Measurements from ENCODE around the gene MAPK10.

DNA sequence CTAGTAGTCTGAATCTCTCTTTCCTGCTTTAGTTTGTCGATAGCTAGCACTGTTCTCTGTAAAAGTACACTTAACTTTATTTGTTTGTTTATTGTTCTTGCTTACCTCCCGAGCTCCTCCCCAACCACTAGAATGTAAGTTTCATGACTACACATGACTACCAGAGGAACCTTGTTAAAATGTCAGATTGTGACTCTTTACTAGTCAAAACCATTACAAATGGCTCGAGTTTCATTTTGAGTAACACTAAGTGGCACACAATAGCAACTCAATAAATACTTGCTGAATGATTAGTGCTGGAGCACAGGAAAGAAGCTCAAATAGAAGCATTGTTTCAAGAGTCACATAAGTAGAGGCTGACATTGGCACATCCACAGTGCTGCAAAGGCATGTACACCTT is 116.1 kb downstream of the MAPK10 start:
- TF ChIP-seq HNF4G (IDR thresholded peaks at IDR 0.05) = no peak
- no peak for TF ChIP-seq GABPA (IDR thresholded peaks at IDR 0.05 in 1 of 2, conservative IDR thresholded peaks at IDR 0.05 in 1 of 2)
- TF ChIP-seq, protein P1, sequence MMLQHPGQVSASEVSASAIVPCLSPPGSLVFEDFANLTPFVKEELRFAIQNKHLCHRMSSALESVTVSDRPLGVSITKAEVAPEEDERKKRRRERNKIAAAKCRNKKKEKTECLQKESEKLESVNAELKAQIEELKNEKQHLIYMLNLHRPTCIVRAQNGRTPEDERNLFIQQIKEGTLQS (IDR thresholded peaks at IDR 0.05) = no peak
- TF ChIP-seq, protein P2, sequence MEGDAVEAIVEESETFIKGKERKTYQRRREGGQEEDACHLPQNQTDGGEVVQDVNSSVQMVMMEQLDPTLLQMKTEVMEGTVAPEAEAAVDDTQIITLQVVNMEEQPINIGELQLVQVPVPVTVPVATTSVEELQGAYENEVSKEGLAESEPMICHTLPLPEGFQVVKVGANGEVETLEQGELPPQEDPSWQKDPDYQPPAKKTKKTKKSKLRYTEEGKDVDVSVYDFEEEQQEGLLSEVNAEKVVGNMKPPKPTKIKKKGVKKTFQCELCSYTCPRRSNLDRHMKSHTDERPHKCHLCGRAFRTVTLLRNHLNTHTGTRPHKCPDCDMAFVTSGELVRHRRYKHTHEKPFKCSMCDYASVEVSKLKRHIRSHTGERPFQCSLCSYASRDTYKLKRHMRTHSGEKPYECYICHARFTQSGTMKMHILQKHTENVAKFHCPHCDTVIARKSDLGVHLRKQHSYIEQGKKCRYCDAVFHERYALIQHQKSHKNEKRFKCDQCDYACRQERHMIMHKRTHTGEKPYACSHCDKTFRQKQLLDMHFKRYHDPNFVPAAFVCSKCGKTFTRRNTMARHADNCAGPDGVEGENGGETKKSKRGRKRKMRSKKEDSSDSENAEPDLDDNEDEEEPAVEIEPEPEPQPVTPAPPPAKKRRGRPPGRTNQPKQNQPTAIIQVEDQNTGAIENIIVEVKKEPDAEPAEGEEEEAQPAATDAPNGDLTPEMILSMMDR (IDR thresholded peaks at IDR 0.05; ENCODE audit: low read depth, low read length, missing input control) = no peak
- TF ChIP-seq, protein P3, sequence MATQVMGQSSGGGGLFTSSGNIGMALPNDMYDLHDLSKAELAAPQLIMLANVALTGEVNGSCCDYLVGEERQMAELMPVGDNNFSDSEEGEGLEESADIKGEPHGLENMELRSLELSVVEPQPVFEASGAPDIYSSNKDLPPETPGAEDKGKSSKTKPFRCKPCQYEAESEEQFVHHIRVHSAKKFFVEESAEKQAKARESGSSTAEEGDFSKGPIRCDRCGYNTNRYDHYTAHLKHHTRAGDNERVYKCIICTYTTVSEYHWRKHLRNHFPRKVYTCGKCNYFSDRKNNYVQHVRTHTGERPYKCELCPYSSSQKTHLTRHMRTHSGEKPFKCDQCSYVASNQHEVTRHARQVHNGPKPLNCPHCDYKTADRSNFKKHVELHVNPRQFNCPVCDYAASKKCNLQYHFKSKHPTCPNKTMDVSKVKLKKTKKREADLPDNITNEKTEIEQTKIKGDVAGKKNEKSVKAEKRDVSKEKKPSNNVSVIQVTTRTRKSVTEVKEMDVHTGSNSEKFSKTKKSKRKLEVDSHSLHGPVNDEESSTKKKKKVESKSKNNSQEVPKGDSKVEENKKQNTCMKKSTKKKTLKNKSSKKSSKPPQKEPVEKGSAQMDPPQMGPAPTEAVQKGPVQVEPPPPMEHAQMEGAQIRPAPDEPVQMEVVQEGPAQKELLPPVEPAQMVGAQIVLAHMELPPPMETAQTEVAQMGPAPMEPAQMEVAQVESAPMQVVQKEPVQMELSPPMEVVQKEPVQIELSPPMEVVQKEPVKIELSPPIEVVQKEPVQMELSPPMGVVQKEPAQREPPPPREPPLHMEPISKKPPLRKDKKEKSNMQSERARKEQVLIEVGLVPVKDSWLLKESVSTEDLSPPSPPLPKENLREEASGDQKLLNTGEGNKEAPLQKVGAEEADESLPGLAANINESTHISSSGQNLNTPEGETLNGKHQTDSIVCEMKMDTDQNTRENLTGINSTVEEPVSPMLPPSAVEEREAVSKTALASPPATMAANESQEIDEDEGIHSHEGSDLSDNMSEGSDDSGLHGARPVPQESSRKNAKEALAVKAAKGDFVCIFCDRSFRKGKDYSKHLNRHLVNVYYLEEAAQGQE (IDR thresholded peaks at IDR 0.05) = no peak
- TF ChIP-seq YY1 (IDR thresholded peaks at IDR 0.05) = no peak
- TF ChIP-seq HNF4A (conservative IDR thresholded peaks at IDR 0.05) = no peak

Measured in liver (tissue), 3 donors.